ENCODE measurements around the gene AMN.

AMN gene

GRCh38 chr14:102932484-102933248, 10.2 kb downstream of the AMN start:
- Histone ChIP-seq H3K9ac (ENCODE audit: low read length) (no peak overlapping the region), H3K27ac (ENCODE audit: low read length) (no peak overlapping the region), H3K4me3 (ENCODE audit: low read length) (no peak overlapping the region), H3K27me3 (ENCODE audit: control insufficient read depth, insufficient read depth, low read length) (peaks cover 40% of the 10 kb centered on the region), H3K4me1 (ENCODE audit: control insufficient read depth, low read depth, low read length) (no peaks in the 10 kb centered on the region), H3K36me3 (ENCODE audit: control insufficient read depth, low read depth, low read length) (peaks cover 10% of the 10 kb centered on the region), H3K9me3 (ENCODE audit: control insufficient read depth, low read depth, low read length) (no peaks in the 10 kb centered on the region)

GRCh38 chr14:102933618-102934231, 11.3 kb downstream of the AMN start:
- no peaks in the 10 kb centered on the region for H3K4me1 ChIP-seq (ENCODE audit: control insufficient read depth, low read depth, low read length)
- no peaks in the 10 kb centered on the region for H3K9me3 ChIP-seq (ENCODE audit: control insufficient read depth, low read depth, low read length)
- H3K36me3 ChIP-seq (ENCODE audit: control insufficient read depth, low read depth, low read length), result peaks cover 10% of the 10 kb centered on the region
- H3K4me3 ChIP-seq (ENCODE audit: low read length), result no peak overlapping the region
- H3K27me3 ChIP-seq (ENCODE audit: control insufficient read depth, insufficient read depth, low read length), result peaks cover 30% of the 10 kb centered on the region
- H3K27ac ChIP-seq (ENCODE audit: low read length), result no peak overlapping the region
- no peak overlapping the region for H3K9ac ChIP-seq (ENCODE audit: low read length)

- Histone ChIP-seq H3K9ac (ENCODE audit: low read length) (no peak overlapping the region), H3K4me1 (ENCODE audit: control insufficient read depth, low read depth, low read length) (no peaks in the 10 kb centered on the region), H3K27me3 (ENCODE audit: control insufficient read depth, insufficient read depth, low read length) (peaks cover 9% of the 10 kb centered on the region), H3K27ac (ENCODE audit: low read length) (no peak overlapping the region), H3K4me3 (ENCODE audit: low read length) (no peak overlapping the region), H3K36me3 (ENCODE audit: control insufficient read depth, low read depth, low read length) (peaks cover 26% of the 10 kb centered on the region), H3K9me3 (ENCODE audit: control insufficient read depth, low read depth, low read length) (no peaks in the 10 kb centered on the region)
Measured at GRCh38 chr14:102935756-102936155, 13.3 kb downstream of the AMN start.

GRCh38 chr14:102937331-102938175, 15.1 kb downstream of the AMN start:
- Histone ChIP-seq H3K27me3 (ENCODE audit: control insufficient read depth, insufficient read depth, low read length) (no peaks in the 10 kb centered on the region), H3K4me1 (ENCODE audit: control insufficient read depth, low read depth, low read length) (no peaks in the 10 kb centered on the region), H3K4me3 (ENCODE audit: low read length) (no peak overlapping the region), H3K9ac (ENCODE audit: low read length) (no peak overlapping the region), H3K36me3 (ENCODE audit: control insufficient read depth, low read depth, low read length) (peaks cover 31% of the 10 kb centered on the region), H3K9me3 (ENCODE audit: control insufficient read depth, low read depth, low read length) (no peaks in the 10 kb centered on the region), H3K27ac (ENCODE audit: low read length) (no peak overlapping the region)

GRCh38 chr14:102938191-102938590, 15.7 kb downstream of the AMN start:
- no peak overlapping the region for H3K4me3 ChIP-seq (ENCODE audit: low read length)
- peaks cover 30% of the 10 kb centered on the region for H3K36me3 ChIP-seq (ENCODE audit: control insufficient read depth, low read depth, low read length)
- no peak overlapping the region for H3K27ac ChIP-seq (ENCODE audit: low read length)
- no peaks in the 10 kb centered on the region for H3K4me1 ChIP-seq (ENCODE audit: control insufficient read depth, low read depth, low read length)
- H3K9me3 ChIP-seq (ENCODE audit: control insufficient read depth, low read depth, low read length), result no peaks in the 10 kb centered on the region
- H3K9ac ChIP-seq (ENCODE audit: low read length), result no peak overlapping the region
- no peaks in the 10 kb centered on the region for H3K27me3 ChIP-seq (ENCODE audit: control insufficient read depth, insufficient read depth, low read length)

GRCh38 chr14:102939329-102939728, 16.9 kb downstream of the AMN start:
- Histone ChIP-seq H3K4me3 (ENCODE audit: low read length) (no peak overlapping the region), H3K4me1 (ENCODE audit: control insufficient read depth, low read depth, low read length) (no peaks in the 10 kb centered on the region), H3K27me3 (ENCODE audit: control insufficient read depth, insufficient read depth, low read length) (no peaks in the 10 kb centered on the region), H3K27ac (ENCODE audit: low read length) (no peak overlapping the region), H3K9me3 (ENCODE audit: control insufficient read depth, low read depth, low read length) (no peaks in the 10 kb centered on the region), H3K9ac (ENCODE audit: low read length) (no peak overlapping the region), H3K36me3 (ENCODE audit: control insufficient read depth, low read depth, low read length) (peaks cover 38% of the 10 kb centered on the region)

GRCh38 chr14:102939820-102940561, 17.5 kb downstream of the AMN start:
- H3K9ac ChIP-seq (ENCODE audit: low read length), result no peak overlapping the region
- H3K9me3 ChIP-seq (ENCODE audit: control insufficient read depth, low read depth, low read length), result no peaks in the 10 kb centered on the region
- peaks cover 39% of the 10 kb centered on the region for H3K36me3 ChIP-seq (ENCODE audit: control insufficient read depth, low read depth, low read length)
- H3K27ac ChIP-seq (ENCODE audit: low read length), result no peak overlapping the region
- no peaks in the 10 kb centered on the region for H3K4me1 ChIP-seq (ENCODE audit: control insufficient read depth, low read depth, low read length)
- H3K27me3 ChIP-seq (ENCODE audit: control insufficient read depth, insufficient read depth, low read length), result no peaks in the 10 kb centered on the region
- no peak overlapping the region for H3K4me3 ChIP-seq (ENCODE audit: low read length)

GRCh38 chr14:102940729-102941362, 18.4 kb downstream of the AMN start:
- H3K9me3 ChIP-seq (ENCODE audit: control insufficient read depth, low read depth, low read length), result no peaks in the 10 kb centered on the region
- H3K36me3 ChIP-seq (ENCODE audit: control insufficient read depth, low read depth, low read length), result peaks cover 47% of the 10 kb centered on the region
- H3K9ac ChIP-seq (ENCODE audit: low read length), result no peak overlapping the region
- no peaks in the 10 kb centered on the region for H3K4me1 ChIP-seq (ENCODE audit: control insufficient read depth, low read depth, low read length)
- H3K4me3 ChIP-seq (ENCODE audit: low read length), result no peak overlapping the region
- no peak overlapping the region for H3K27ac ChIP-seq (ENCODE audit: low read length)
- no peaks in the 10 kb centered on the region for H3K27me3 ChIP-seq (ENCODE audit: control insufficient read depth, insufficient read depth, low read length)

GRCh38 chr14:102941419-102942011, 19.1 kb downstream of the AMN start:
- no peak overlapping the region for H3K27ac ChIP-seq (ENCODE audit: low read length)
- H3K27me3 ChIP-seq (ENCODE audit: control insufficient read depth, insufficient read depth, low read length), result no peaks in the 10 kb centered on the region
- peaks cover 52% of the 10 kb centered on the region for H3K36me3 ChIP-seq (ENCODE audit: control insufficient read depth, low read depth, low read length)
- H3K9me3 ChIP-seq (ENCODE audit: control insufficient read depth, low read depth, low read length), result no peaks in the 10 kb centered on the region
- H3K4me1 ChIP-seq (ENCODE audit: control insufficient read depth, low read depth, low read length), result no peaks in the 10 kb centered on the region
- H3K4me3 ChIP-seq (ENCODE audit: low read length), result no peak overlapping the region
- H3K9ac ChIP-seq (ENCODE audit: low read length), result no peak overlapping the region

- Histone ChIP-seq H3K9ac (ENCODE audit: low read length) (no peak overlapping the region), H3K4me3 (ENCODE audit: low read length) (no peak overlapping the region), H3K9me3 (ENCODE audit: control insufficient read depth, low read depth, low read length) (no peaks in the 10 kb centered on the region), H3K36me3 (ENCODE audit: control insufficient read depth, low read depth, low read length) (peaks cover 55% of the 10 kb centered on the region), H3K4me1 (ENCODE audit: control insufficient read depth, low read depth, low read length) (no peaks in the 10 kb centered on the region), H3K27me3 (ENCODE audit: control insufficient read depth, insufficient read depth, low read length) (no peaks in the 10 kb centered on the region), H3K27ac (ENCODE audit: low read length) (no peak overlapping the region)
Measured at GRCh38 chr14:102942069-102942468, 19.6 kb downstream of the AMN start.
